Endodermal cell (in vitro differentiated cells): ENCODE measurements around the gene CFAP251. TPM values are rescaled to one million over a fixed set of nuclear protein-coding genes. Genes with fewer than 3 reads are reported as not detected.

Source experiments
- DNase-seq: peaks from one replicate; pipeline ENCODE4 v3.0.0-alpha.2; 2017
- H3K27ac ChIP-seq: 2 replicates; pipeline ENCODE4 v1.5.1; 2013; ENCODE audit warnings: mild to moderate bottlenecking, low read depth, low read length, moderate library complexity
- H3K27me3 ChIP-seq: 2 replicates; pipeline ENCODE4 v1.6.1; 2013; ENCODE audit warnings: mild to moderate bottlenecking, low read length, moderate library complexity; ENCODE audit not compliant: insufficient read depth, control insufficient read depth, poor library complexity, severe bottlenecking
- H3K36me3 ChIP-seq: 2 replicates; pipeline ENCODE4 v1.7.0; 2013; ENCODE audit warnings: mild to moderate bottlenecking, low read length, moderate library complexity; ENCODE audit not compliant: control insufficient read depth, insufficient read depth
- H3K4me1 ChIP-seq: one replicate; pipeline ENCODE4 v1.7.0; 2013; ENCODE audit warnings: low read length; ENCODE audit not compliant: control insufficient read depth, insufficient read depth
- H3K4me3 ChIP-seq: 2 replicates; pipeline ENCODE4 v1.5.1; 2013; ENCODE audit warnings: mild to moderate bottlenecking, low read length, moderate library complexity
- H3K9ac ChIP-seq: 2 replicates; pipeline ENCODE4 v1.6.1; 2013; ENCODE audit warnings: mild to moderate bottlenecking, low read length, moderate library complexity; ENCODE audit not compliant: poor library complexity, severe bottlenecking; ENCODE audit errors: extremely low read depth
- H3K9me3 ChIP-seq: 2 replicates; pipeline ENCODE4 v1.6.1; 2013; ENCODE audit warnings: mild to moderate bottlenecking, low read length, moderate library complexity; ENCODE audit not compliant: control insufficient read depth
- H3K27ac Mint-ChIP-seq: 2 replicates; pipeline ENCODE4 v1.8.0; 2020; ENCODE audit warnings: mixed read lengths
- H3K27me3 Mint-ChIP-seq: 2 replicates; pipeline ENCODE4 v1.8.0; 2021; ENCODE audit warnings: mild to moderate bottlenecking, mixed read lengths; ENCODE audit not compliant: insufficient read depth
- H3K36me3 Mint-ChIP-seq: 2 replicates; pipeline ENCODE4 v1.8.0; 2020; ENCODE audit warnings: low read depth, mixed read lengths
- H3K4me1 Mint-ChIP-seq: 2 replicates; pipeline ENCODE4 v1.8.0; 2020; ENCODE audit warnings: mixed read lengths
- H3K4me3 Mint-ChIP-seq: 2 replicates; pipeline ENCODE4 v1.8.0; 2020; ENCODE audit warnings: mild to moderate bottlenecking, moderate library complexity, mixed read lengths
- H3K9me3 Mint-ChIP-seq: 2 replicates; pipeline ENCODE4 v1.8.0; 2020; ENCODE audit warnings: mild to moderate bottlenecking, mixed read lengths
- CTCF ChIP-seq: fragments of 200-600 bp; sonication (generic); conservative IDR thresholded peaks from 2 replicates; pipeline ENCODE4 v1.5.0; 2021; ENCODE audit warnings: antibody characterized with exemption, mild to moderate bottlenecking
- WGBS, 2 experiments: methylation state at CpG; one replicate each; pipeline versions ENCODE4 v1.1.5 to v1.1.7; 2013; ENCODE audit warnings: missing lambda C conversion rate in 2 of 2, mixed read lengths in 1 of 2; ENCODE audit not compliant: insufficient coverage in 1 of 2, insufficient read length in 1 of 2; 5-methylcytosine and 5-hydroxymethylcytosine counted together
- total RNA-seq, 2 donors: library from RNA; stranded (reverse); fragmentation: NEBNext Ultra II Directional in 1 of 2; extraction: Animal tissue kit (Norgen Biotek cat#: 25700) in 1 of 2; gene quantifications; 2 replicates in 1 of 2; 3 replicates in 1 of 2; pipeline ENCODE4 v1.2.1, GENCODE V29; 2021

CFAP251 gene
- total RNA-seq, 2 donors from 2014 or later: 3.4 to 11.2 TPM

- Mint-ChIP-seq H3K9me3 (peaks cover 4% of the 10 kb centered on the region), H3K36me3 (no peaks in the 10 kb centered on the region), H3K27ac (no peak overlapping the region), H3K4me3 (peak overlapping the region; percentile 79), H3K4me1 (peaks cover 5% of the 10 kb centered on the region), H3K27me3 (peaks cover 27% of the 10 kb centered on the region)
- DNase-seq: peak; percentile 63
- Histone ChIP-seq H3K27ac (no peak overlapping the region), H3K9me3 (no peaks in the 10 kb centered on the region), H3K36me3 (no peaks in the 10 kb centered on the region), H3K4me1 (peaks cover 4% of the 10 kb centered on the region), H3K9ac (no peak overlapping the region), H3K4me3 (peak overlapping the region; percentile 82), H3K27me3 (peaks cover 18% of the 10 kb centered on the region)
- TF ChIP-seq CTCF: no peak
- WGBS, 2 experiments: 78 to 85% methylated on average over 13 to 16 of the region's 16 CpGs
Measured at GRCh38 chr12:122020795-122021192, 102.4 kb downstream of the CFAP251 start.

- Mint-ChIP-seq H3K9me3 (peaks cover 4% of the 10 kb centered on the region), H3K27ac (no peak overlapping the region), H3K4me3 (peak overlapping the region; percentile 79), H3K27me3 (peaks cover 27% of the 10 kb centered on the region), H3K36me3 (no peaks in the 10 kb centered on the region), H3K4me1 (peaks cover 5% of the 10 kb centered on the region)
- DNase-seq: peak; percentile 85
- no peaks in the 10 kb centered on the region for H3K36me3 ChIP-seq
- no peak for TF ChIP-seq CTCF
- WGBS, 2 experiments: 2 to 10% methylated on average over 13 to 57 of the region's 57 CpGs
- peak overlapping the region; percentile 82 for H3K4me3 ChIP-seq
- peaks cover 4% of the 10 kb centered on the region for H3K4me1 ChIP-seq
- no peak overlapping the region for H3K27ac ChIP-seq
- peaks cover 18% of the 10 kb centered on the region for H3K27me3 ChIP-seq
- no peaks in the 10 kb centered on the region for H3K9me3 ChIP-seq
- H3K9ac ChIP-seq: no peak overlapping the region
Measured at GRCh38 chr12:122021193-122021821, 102.9 kb downstream of the CFAP251 start.

- no peak for TF ChIP-seq CTCF
- no peaks in the 10 kb centered on the region for H3K36me3 Mint-ChIP-seq
- Histone ChIP-seq H3K36me3 (no peaks in the 10 kb centered on the region), H3K4me1 (peaks cover 4% of the 10 kb centered on the region), H3K4me3 (peak within 1 kb of the TSS; percentile 86), H3K27me3 (peaks cover 18% of the 10 kb centered on the region), H3K27ac (peak within 1 kb of the TSS; percentile 83), H3K9ac (peak within 1 kb of the TSS; percentile 66), H3K9me3 (no peaks in the 10 kb centered on the region)
- H3K27me3 Mint-ChIP-seq: peaks cover 27% of the 10 kb centered on the region
- peaks cover 4% of the 10 kb centered on the region for H3K9me3 Mint-ChIP-seq
- 0% methylated on average over 15 to 83 of the region's 83 CpGs for WGBS, 2 experiments
- H3K4me3 Mint-ChIP-seq: peak within 1 kb of the TSS; percentile 79
- peaks cover 5% of the 10 kb centered on the region for H3K4me1 Mint-ChIP-seq
- peak within 1 kb of the TSS; percentile 48 for H3K27ac Mint-ChIP-seq
- DNase-seq: peak; percentile 92
Measured at GRCh38 chr12:122021822-122022392, 103.5 kb downstream of the CFAP251 start, which contains the start of gene BCL7A. TSS of gene BCL7A (plus strand) at chr12:122021884. CDS start at chr12:122022092, 208 bp downstream.
